ENCODE measurements around the gene TRABD2A. TPM values are rescaled to one million over a fixed set of nuclear protein-coding genes. Genes with fewer than 3 reads are reported as not detected.
"Not testable (repeated sequence)": the region's sequence is repeated elsewhere in the genome, so short reads cannot be mapped to it uniquely, and the experiment has no call there.

Gene TRABD2A
- total RNA-seq, 3 donors from 2014 or later = 2.2 to 7.4 (median 5.6) TPM

- no peak overlapping the region for H3K27ac ChIP-seq
- H3K36me3 ChIP-seq = no peaks in the 10 kb centered on the region
- H3K9me3 ChIP-seq = no peaks in the 10 kb centered on the region
- no peak for DNase-seq (ENCODE audit: low spot score in 2 of 2)
- TF ChIP-seq POLR2A (IDR thresholded peaks at IDR 0.05) (no peak), POLR2AphosphoS5 (IDR thresholded peaks at IDR 0.05) (no peak), CTCF (IDR thresholded peaks at IDR 0.05) (no peak)
- peak overlapping the region in 1 of 3 donors; percentile 85 for H3K4me3 ChIP-seq
- intact Hi-C loops (cut with DNase I; ENCODE audit: low total_unique reads) = loop anchor here (2.0 kb wide), 1 partner anchor 50 kb away; no protein-coding TSS in a partner anchor
- peaks cover 0 to 6% of the 10 kb centered on the region in 2 donors for H3K4me1 ChIP-seq
- H3K27me3 ChIP-seq = peaks cover 6 to 7% of the 10 kb centered on the region in 2 donors
These were observed 1.8 kb downstream of the TRABD2A start for GRCh38 chr2:84878896-84879583.

GRCh38 chr2:84878459-84878858 is 2.4 kb downstream of the TRABD2A start:
- TF ChIP-seq POLR2A (IDR thresholded peaks at IDR 0.05) (no peak), CTCF (IDR thresholded peaks at IDR 0.05) (no peak), POLR2AphosphoS5 (IDR thresholded peaks at IDR 0.05) (no peak)
- Histone ChIP-seq H3K36me3 (no peaks in the 10 kb centered on the region), H3K4me1 (peaks cover 0 to 6% of the 10 kb centered on the region in 2 donors), H3K27me3 (peaks cover 6 to 7% of the 10 kb centered on the region in 2 donors), H3K4me3 (no peak overlapping the region), H3K9me3 (no peaks in the 10 kb centered on the region), H3K27ac (no peak overlapping the region)
- intact Hi-C loops (cut with DNase I; ENCODE audit: low total_unique reads) = loop anchor here (2.0 kb wide), 1 partner anchor 50 kb away; no protein-coding TSS in a partner anchor
- no peak for DNase-seq (ENCODE audit: low spot score in 2 of 2)

- Histone ChIP-seq H3K9me3 (no peaks in the 10 kb centered on the region), H3K4me3 (no peak overlapping the region), H3K4me1 (peaks cover 0 to 6% of the 10 kb centered on the region in 2 donors), H3K36me3 (no peaks in the 10 kb centered on the region), H3K27ac (no peak overlapping the region), H3K27me3 (peaks cover 6 to 7% of the 10 kb centered on the region in 2 donors)
- DNase-seq (ENCODE audit: low spot score in 2 of 2) = no peak
- TF ChIP-seq POLR2AphosphoS5 (IDR thresholded peaks at IDR 0.05) (no peak), CTCF (IDR thresholded peaks at IDR 0.05) (no peak), POLR2A (IDR thresholded peaks at IDR 0.05) (no peak)
- intact Hi-C loops (cut with DNase I; ENCODE audit: low total_unique reads) = no loop called here
These were observed 4.5 kb downstream of the TRABD2A start for GRCh38 chr2:84876369-84876768.

- H3K4me1 ChIP-seq; H3K36me3 ChIP-seq; DNase-seq (ENCODE audit: low spot score in 2 of 2); H3K4me3 ChIP-seq; intact Hi-C loops (cut with DNase I; ENCODE audit: low total_unique reads); H3K27me3 ChIP-seq; H3K9me3 ChIP-seq; H3K27ac ChIP-seq: not testable (repeated sequence)
These were observed 5.3 kb downstream of the TRABD2A start for GRCh38 chr2:84875619-84876018.

- intact Hi-C loops (cut with DNase I; ENCODE audit: low total_unique reads) = no loop called here
- Histone ChIP-seq H3K27me3 (peaks cover 0 to 3% of the 10 kb centered on the region in 2 donors), H3K4me1 (peaks cover 0 to under 1% of the 10 kb centered on the region in 2 donors), H3K9me3 (no peaks in the 10 kb centered on the region), H3K36me3 (no peaks in the 10 kb centered on the region), H3K4me3 (no peak overlapping the region), H3K27ac (no peak overlapping the region)
- TF ChIP-seq POLR2AphosphoS5 (IDR thresholded peaks at IDR 0.05) = no peak
- no peak for TF ChIP-seq POLR2A (IDR thresholded peaks at IDR 0.05)
- TF ChIP-seq CTCF (IDR thresholded peaks at IDR 0.05) = no peak
- no peak for DNase-seq (ENCODE audit: low spot score in 2 of 2)
These were observed 5.7 kb downstream of the TRABD2A start for GRCh38 chr2:84875213-84875560.

Measured in breast epithelium (tissue), 4 donors.